GM18499 (cell line): Measurements from ENCODE around the gene DNMBP.
"Not testable (repeated sequence)": the region's sequence is repeated elsewhere in the genome, so short reads cannot be mapped to it uniquely, and the experiment has no call there.

Source experiments
- ATAC-seq: cut with Tn5 transposase; IDR thresholded peaks from one replicate; pipeline ENCODE4 v1.9.1; 2021; ENCODE audit warnings: moderate number of reproducible peaks; ENCODE audit not compliant: insufficient read depth, unreplicated experiment

The DNMBP gene

DNA sequence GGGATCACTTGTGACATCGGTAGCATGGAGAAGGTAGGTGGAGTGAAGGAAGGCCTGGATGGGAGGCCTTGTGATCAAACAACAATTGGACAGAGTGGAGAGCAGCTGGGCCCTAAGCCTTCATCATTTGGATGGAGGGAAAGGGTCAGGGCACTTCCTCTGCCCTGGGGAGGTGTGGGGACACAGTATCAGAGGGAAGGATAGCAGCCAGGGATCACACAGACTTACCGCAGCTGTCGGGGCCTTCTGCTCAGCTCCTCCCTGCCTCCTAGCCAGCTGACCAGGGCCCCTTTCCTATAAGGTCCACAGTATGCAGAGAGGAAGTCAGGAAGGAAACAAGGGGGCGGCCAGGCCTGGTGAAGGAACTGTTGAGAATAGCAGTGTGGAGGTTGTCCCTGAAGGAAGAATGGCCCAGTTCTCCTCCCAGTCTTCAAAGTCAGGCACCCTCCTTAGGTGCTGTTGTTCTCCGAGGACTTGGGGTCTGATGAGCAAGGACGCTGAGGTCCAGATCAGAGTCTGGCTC, 165.3 kb downstream of the DNMBP start:
- ATAC-seq, result no peak

- ATAC-seq, result no peak
Observed at GRCh38 chr10:99843310-99843709, 166.4 kb downstream of the DNMBP start.

DNA sequence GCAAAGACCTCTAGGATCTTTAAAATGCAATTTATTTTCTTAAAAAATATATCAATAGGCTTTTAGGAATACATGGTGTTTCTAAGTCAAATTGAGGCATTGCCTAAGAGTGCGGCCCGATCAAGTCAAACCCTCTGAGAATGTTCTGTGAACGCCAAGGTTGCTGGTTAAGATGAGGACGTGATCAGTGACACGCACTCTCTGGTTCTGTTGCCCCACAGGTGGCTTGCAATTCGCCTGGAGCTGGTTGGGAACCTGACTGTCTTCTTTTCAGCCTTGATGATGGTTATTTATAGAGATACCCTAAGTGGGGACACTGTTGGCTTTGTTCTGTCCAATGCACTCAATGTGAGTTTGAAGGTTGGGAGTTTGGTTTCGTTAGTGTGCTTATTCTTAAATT, 168.0 kb downstream of the DNMBP start:
- ATAC-seq, result no peak

GRCh38 chr10:99840859-99841258, 168.9 kb downstream of the DNMBP start:
- ATAC-seq, result not testable (repeated sequence)

- no peak for ATAC-seq
Observed at GRCh38 chr10:99836711-99837110, 173.0 kb downstream of the DNMBP start.

DNA sequence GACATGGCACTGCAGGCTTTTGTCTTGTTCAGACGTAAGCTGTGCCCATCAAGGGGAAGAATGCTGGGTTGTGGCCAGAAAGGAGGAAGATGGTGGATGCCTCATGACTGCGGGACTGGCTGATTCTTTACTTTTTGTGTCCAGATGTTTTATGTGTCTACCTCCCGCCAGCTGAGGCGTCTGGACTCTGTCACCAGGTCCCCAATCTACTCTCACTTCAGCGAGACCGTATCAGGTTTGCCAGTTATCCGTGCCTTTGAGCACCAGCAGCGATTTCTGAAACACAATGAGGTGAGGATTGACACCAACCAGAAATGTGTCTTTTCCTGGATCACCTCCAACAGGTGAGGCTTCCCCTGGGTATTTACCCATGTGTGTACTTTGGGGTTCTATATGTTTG, 173.8 kb downstream of the DNMBP start:
- no peak for ATAC-seq

- ATAC-seq, result no peak
Observed at GRCh38 chr10:99834410-99834809, 175.3 kb downstream of the DNMBP start.

DNA sequence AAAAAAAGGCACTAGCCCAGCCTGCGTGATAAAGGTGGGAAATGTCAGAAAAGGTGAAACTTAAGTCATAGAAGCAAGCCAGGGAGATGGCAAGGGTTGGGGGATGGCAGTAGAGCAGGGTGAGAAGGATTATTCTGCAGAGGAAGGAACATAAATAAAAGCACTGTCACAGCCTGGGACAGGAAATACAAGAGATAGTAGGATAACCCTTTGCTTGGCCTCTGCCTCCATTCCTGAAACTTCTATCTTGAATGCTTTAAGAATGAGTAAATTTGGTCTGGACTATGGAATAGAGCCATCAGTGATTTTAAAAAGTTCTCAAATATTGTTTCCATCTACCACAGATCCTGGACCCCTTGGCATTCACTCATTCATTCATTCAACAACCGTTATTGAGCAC, 177.3 kb downstream of the DNMBP start:
- ATAC-seq, result no peak

GRCh38 chr10:99828464-99828863, 181.3 kb downstream of the DNMBP start:
- ATAC-seq, result no peak

- ATAC-seq, result no peak
Observed at GRCh38 chr10:99827936-99828335, 181.8 kb downstream of the DNMBP start.
